ENCODE results near the gene TEX29.

- TF ChIP-seq CTCF (conservative IDR thresholded peaks at IDR 0.05; ENCODE audit: low read length) = no peak
- TF ChIP-seq EZH2phosphoT487 (IDR thresholded peaks at IDR 0.05; ENCODE audit: borderline replicate concordance) = no peak
These were observed 68.5 kb downstream of the TEX29 start for GRCh38 chr13:111388851-111389500.
